Rectal smooth muscle tissue (tissue), 1 donor: ENCODE measurements around the gene ZNF787.
A peak's percentile ranks its signal among the peaks of the same experiment; 100 is the strongest.

Source experiments
- H3K27ac ChIP-seq: one replicate; pipeline ENCODE4 v1.7.0; 2013; ENCODE audit warnings: low read depth, low read length, inconsistent platforms
- H3K27me3 ChIP-seq: one replicate; pipeline ENCODE4 v1.7.0; 2013; ENCODE audit warnings: low read length; ENCODE audit not compliant: control insufficient read depth, insufficient read depth
- H3K36me3 ChIP-seq: one replicate; pipeline ENCODE4 v1.7.0; 2013; ENCODE audit warnings: low read length; ENCODE audit not compliant: control insufficient read depth, insufficient read depth
- H3K4me1 ChIP-seq: one replicate; pipeline ENCODE4 v1.7.0; 2013; ENCODE audit warnings: low read length; ENCODE audit not compliant: control insufficient read depth, insufficient read depth
- H3K4me3 ChIP-seq: one replicate; pipeline ENCODE4 v1.7.0; 2013; ENCODE audit warnings: low read length
- H3K9ac ChIP-seq: one replicate; pipeline ENCODE4 v1.7.0; 2013; ENCODE audit warnings: low read length

ZNF787 gene

GRCh38 chr19:56121180-56122167, at the start of gene ZNF787:
ZNF787 (minus strand) TSS chr19:56121295; CDS start chr19:56103217, 18,078 bp downstream.
- Histone ChIP-seq H3K27ac (peak within 1 kb of the TSS; percentile 88), H3K4me3 (peak within 1 kb of the TSS; percentile 86), H3K36me3 (no peaks in the 10 kb centered on the region), H3K27me3 (no peaks in the 10 kb centered on the region), H3K9ac (peak within 1 kb of the TSS; percentile 58), H3K4me1 (peaks cover 14% of the 10 kb centered on the region)

- Histone ChIP-seq H3K9ac (no peak overlapping the region), H3K36me3 (no peaks in the 10 kb centered on the region), H3K27ac (no peak overlapping the region), H3K4me1 (no peaks in the 10 kb centered on the region), H3K4me3 (no peak overlapping the region), H3K27me3 (peaks cover 4% of the 10 kb centered on the region)
Measured at GRCh38 chr19:56170261-56170660, 49.2 kb upstream of the ZNF787 start.

- Histone ChIP-seq H3K9ac (no peak overlapping the region), H3K4me1 (no peaks in the 10 kb centered on the region), H3K4me3 (no peak overlapping the region), H3K36me3 (no peaks in the 10 kb centered on the region), H3K27me3 (no peaks in the 10 kb centered on the region), H3K27ac (no peak overlapping the region)
Measured at GRCh38 chr19:56167064-56167578, 46.0 kb upstream of the ZNF787 start.

GRCh38 chr19:56163097-56163496, 42.0 kb upstream of the ZNF787 start:
- H3K36me3 ChIP-seq, result no peaks in the 10 kb centered on the region
- H3K4me1 ChIP-seq, result no peaks in the 10 kb centered on the region
- H3K27me3 ChIP-seq, result no peaks in the 10 kb centered on the region
- no peak overlapping the region for H3K9ac ChIP-seq
- no peak overlapping the region for H3K4me3 ChIP-seq
- H3K27ac ChIP-seq, result no peak overlapping the region

- no peaks in the 10 kb centered on the region for H3K36me3 ChIP-seq
- H3K9ac ChIP-seq, result no peak overlapping the region
- H3K27me3 ChIP-seq, result no peaks in the 10 kb centered on the region
- H3K4me3 ChIP-seq, result no peak overlapping the region
- no peaks in the 10 kb centered on the region for H3K4me1 ChIP-seq
- no peak overlapping the region for H3K27ac ChIP-seq
Measured at GRCh38 chr19:56162258-56162657, 41.2 kb upstream of the ZNF787 start.

- no peaks in the 10 kb centered on the region for H3K4me1 ChIP-seq
- H3K4me3 ChIP-seq, result no peak overlapping the region
- H3K27me3 ChIP-seq, result no peaks in the 10 kb centered on the region
- no peaks in the 10 kb centered on the region for H3K36me3 ChIP-seq
- H3K27ac ChIP-seq, result no peak overlapping the region
- no peak overlapping the region for H3K9ac ChIP-seq
Measured at GRCh38 chr19:56161534-56161933, 40.4 kb upstream of the ZNF787 start.

GRCh38 chr19:56159622-56160271, 38.7 kb upstream of the ZNF787 start:
- H3K4me3 ChIP-seq, result no peak overlapping the region
- H3K36me3 ChIP-seq, result peaks cover 8% of the 10 kb centered on the region
- H3K4me1 ChIP-seq, result no peaks in the 10 kb centered on the region
- no peak overlapping the region for H3K27ac ChIP-seq
- H3K27me3 ChIP-seq, result no peaks in the 10 kb centered on the region
- H3K9ac ChIP-seq, result no peak overlapping the region

- Histone ChIP-seq H3K27ac (no peak overlapping the region), H3K27me3 (no peaks in the 10 kb centered on the region), H3K9ac (no peak overlapping the region), H3K36me3 (peaks cover 8% of the 10 kb centered on the region), H3K4me3 (no peak overlapping the region), H3K4me1 (no peaks in the 10 kb centered on the region)
Measured at GRCh38 chr19:56159009-56159559, 38.0 kb upstream of the ZNF787 start.

GRCh38 chr19:56158170-56158757, 37.2 kb upstream of the ZNF787 start:
- H3K4me1 ChIP-seq, result no peaks in the 10 kb centered on the region

GRCh38 chr19:56156768-56157167, 35.7 kb upstream of the ZNF787 start:
- Histone ChIP-seq H3K9ac (no peak overlapping the region), H3K36me3 (peaks cover 8% of the 10 kb centered on the region), H3K4me1 (no peaks in the 10 kb centered on the region), H3K4me3 (no peak overlapping the region), H3K27ac (no peak overlapping the region), H3K27me3 (no peaks in the 10 kb centered on the region)

More at GRCh38 chr19:56158170-56158757, 37.2 kb upstream of the ZNF787 start:
- Histone ChIP-seq H3K27me3 (no peaks in the 10 kb centered on the region), H3K36me3 (peaks cover 8% of the 10 kb centered on the region), H3K4me3 (no peak overlapping the region), H3K9ac (no peak overlapping the region), H3K27ac (no peak overlapping the region)

GRCh38 chr19:56155124-56155687, 34.1 kb upstream of the ZNF787 start:
- Histone ChIP-seq H3K27ac (no peak overlapping the region), H3K4me3 (no peak overlapping the region), H3K4me1 (no peaks in the 10 kb centered on the region), H3K27me3 (no peaks in the 10 kb centered on the region), H3K36me3 (peaks cover 8% of the 10 kb centered on the region), H3K9ac (no peak overlapping the region)

- H3K27ac ChIP-seq, result no peak overlapping the region
- H3K9ac ChIP-seq, result no peak overlapping the region
Measured at GRCh38 chr19:56153507-56153906, 32.4 kb upstream of the ZNF787 start.

More at GRCh38 chr19:56153507-56153906, 32.4 kb upstream of the ZNF787 start:
- Histone ChIP-seq H3K4me3 (no peak overlapping the region), H3K4me1 (no peaks in the 10 kb centered on the region), H3K27me3 (no peaks in the 10 kb centered on the region), H3K36me3 (peaks cover 11% of the 10 kb centered on the region)
